PFSK-1 (cell line): ENCODE results near the gene ZNF723.

Source experiments
- POLR2AphosphoS5 ChIP-seq: IDR thresholded peaks from 2 replicates; pipeline ENCODE4 v1.6.1; 2012; ENCODE audit warnings: low read depth, mild to moderate bottlenecking, control low read depth, low read length, moderate library complexity
- TAF1 ChIP-seq: IDR thresholded peaks from 2 replicates; pipeline ENCODE4 v1.6.1; 2012; ENCODE audit warnings: low read length, control low read depth, borderline replicate concordance; ENCODE audit not compliant: insufficient read depth
- TF ChIP-seq, protein P1 (sequence below), 2 experiments: IDR thresholded peaks; 2 replicates each; pipeline versions ENCODE4 v1.6.1 to v1.8.0; 2011 to 2012; ENCODE audit warnings: low read depth in 2 of 2, low read length in 2 of 2, control low read depth in 1 of 2, inconsistent platforms in 1 of 2, mild to moderate bottlenecking in 1 of 2, moderate library complexity in 1 of 2; ENCODE audit not compliant: insufficient read depth in 1 of 2

DNA sequence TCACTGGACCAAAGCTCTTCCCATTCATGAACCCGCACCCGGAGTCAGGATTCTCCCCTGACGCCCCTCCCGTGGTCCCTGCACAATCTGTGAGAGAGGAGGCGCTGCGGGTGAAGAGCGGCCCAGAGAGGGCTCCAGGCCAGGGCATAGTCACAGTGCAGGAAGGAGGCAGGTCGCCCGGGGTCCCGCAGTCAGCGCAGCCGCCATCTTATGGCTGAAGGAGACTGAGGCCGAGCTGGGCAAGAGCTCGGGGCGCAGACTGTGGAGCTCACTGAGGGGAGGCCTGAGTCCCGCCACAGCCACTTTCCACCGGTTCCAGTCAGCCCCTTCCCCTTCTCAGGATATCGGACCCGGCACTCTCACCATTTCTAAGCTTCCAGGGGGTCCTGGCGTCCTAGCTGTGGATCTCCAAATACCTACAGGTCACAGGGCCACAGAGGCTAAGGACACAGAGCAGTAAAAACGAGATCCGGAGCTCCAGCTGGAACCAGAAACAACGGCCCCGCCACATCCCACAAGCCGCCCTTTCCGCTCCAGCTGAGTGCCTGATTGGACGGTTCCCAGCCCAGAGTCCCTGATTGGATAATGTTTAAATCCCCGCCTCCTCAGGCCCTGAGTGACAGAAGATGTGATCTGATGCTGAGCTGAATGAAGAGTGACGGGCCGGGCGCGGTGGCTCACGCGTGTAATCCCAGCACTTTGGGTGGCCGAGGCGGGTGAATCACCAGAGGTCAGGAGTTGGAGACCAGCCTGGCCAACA, 48.3 kb upstream of the ZNF723 start, which contains the start of gene ZNF99:
- TF ChIP-seq TAF1: no peak
- TF ChIP-seq, protein P1, sequence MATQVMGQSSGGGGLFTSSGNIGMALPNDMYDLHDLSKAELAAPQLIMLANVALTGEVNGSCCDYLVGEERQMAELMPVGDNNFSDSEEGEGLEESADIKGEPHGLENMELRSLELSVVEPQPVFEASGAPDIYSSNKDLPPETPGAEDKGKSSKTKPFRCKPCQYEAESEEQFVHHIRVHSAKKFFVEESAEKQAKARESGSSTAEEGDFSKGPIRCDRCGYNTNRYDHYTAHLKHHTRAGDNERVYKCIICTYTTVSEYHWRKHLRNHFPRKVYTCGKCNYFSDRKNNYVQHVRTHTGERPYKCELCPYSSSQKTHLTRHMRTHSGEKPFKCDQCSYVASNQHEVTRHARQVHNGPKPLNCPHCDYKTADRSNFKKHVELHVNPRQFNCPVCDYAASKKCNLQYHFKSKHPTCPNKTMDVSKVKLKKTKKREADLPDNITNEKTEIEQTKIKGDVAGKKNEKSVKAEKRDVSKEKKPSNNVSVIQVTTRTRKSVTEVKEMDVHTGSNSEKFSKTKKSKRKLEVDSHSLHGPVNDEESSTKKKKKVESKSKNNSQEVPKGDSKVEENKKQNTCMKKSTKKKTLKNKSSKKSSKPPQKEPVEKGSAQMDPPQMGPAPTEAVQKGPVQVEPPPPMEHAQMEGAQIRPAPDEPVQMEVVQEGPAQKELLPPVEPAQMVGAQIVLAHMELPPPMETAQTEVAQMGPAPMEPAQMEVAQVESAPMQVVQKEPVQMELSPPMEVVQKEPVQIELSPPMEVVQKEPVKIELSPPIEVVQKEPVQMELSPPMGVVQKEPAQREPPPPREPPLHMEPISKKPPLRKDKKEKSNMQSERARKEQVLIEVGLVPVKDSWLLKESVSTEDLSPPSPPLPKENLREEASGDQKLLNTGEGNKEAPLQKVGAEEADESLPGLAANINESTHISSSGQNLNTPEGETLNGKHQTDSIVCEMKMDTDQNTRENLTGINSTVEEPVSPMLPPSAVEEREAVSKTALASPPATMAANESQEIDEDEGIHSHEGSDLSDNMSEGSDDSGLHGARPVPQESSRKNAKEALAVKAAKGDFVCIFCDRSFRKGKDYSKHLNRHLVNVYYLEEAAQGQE (IDR thresholded peaks at IDR 0.05; ENCODE audit: insufficient read depth in 1 of 2, low read depth in 2 of 2, low read length in 2 of 2): no peak
- TF ChIP-seq POLR2AphosphoS5: no peak
